ENCODE data around the gene ITGA1.

Gene ITGA1

GRCh38 chr5:52885614-52886013, 97.9 kb downstream of the ITGA1 start:
- H3K9me3 ChIP-seq (ENCODE audit: control insufficient read depth, insufficient read depth, low read depth, low read length): no peaks in the 10 kb centered on the region
- no peak overlapping the region for H3K4me3 ChIP-seq (ENCODE audit: low read depth, low read length)
- no peak overlapping the region for H3K27ac ChIP-seq (ENCODE audit: extremely low read depth, low read depth, low read length)
- no peak for TF ChIP-seq ZNF202 (tag by site-specific recombination; IDR thresholded peaks at IDR 0.05; ENCODE audit: borderline replicate concordance)
- TF ChIP-seq ZNF549 (tag by site-specific recombination; IDR thresholded peaks at IDR 0.05): 0 out of 2 replicates have a peak, but pooled peaks have one; percentile 32
- no peaks in the 10 kb centered on the region for H3K36me3 ChIP-seq (ENCODE audit: control insufficient read depth in 2 of 2, insufficient read depth in 1 of 2, low read length in 2 of 2)
- CTCF ChIA-PET: no interaction called here
- POLR2A ChIA-PET: no interaction called here
- no peaks in the 10 kb centered on the region for H3K4me1 ChIP-seq (ENCODE audit: control insufficient read depth, insufficient read depth, low read length)

DNA sequence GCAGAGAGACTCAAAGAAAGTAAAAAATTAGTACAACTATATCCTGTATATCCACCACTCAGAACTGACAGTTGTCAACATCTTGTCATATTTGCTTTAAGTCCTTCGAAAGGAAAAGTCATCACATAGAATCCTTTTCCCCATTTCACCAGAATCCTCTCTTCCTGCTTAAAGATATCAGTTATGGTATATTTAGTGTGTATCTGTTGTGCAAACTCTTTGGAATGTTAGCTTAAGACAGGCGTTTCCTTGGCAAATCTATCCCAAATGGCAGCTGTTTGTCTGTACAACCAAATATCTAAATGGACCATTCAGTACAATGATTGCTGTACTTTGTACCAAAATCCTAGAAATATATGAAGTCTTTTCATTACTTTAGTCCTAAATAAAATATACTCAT, 98.5 kb downstream of the ITGA1 start:
- TF ChIP-seq SCRT2 (tag by site-specific recombination; IDR thresholded peaks at IDR 0.05) (no peak), ZNF514 (tag by site-specific recombination; IDR thresholded peaks at IDR 0.05) (no peak), ZBTB10 (tag by site-specific recombination; IDR thresholded peaks at IDR 0.05) (no peak), ZNF426 (tag by site-specific recombination; IDR thresholded peaks at IDR 0.05) (no peak), ZNF16 (tag by site-specific recombination; IDR thresholded peaks at IDR 0.05; ENCODE audit: low read depth) (no peak), ZNF155 (tag by site-specific recombination; IDR thresholded peaks at IDR 0.05) (no peak), ZNF26 (tag by site-specific recombination; IDR thresholded peaks at IDR 0.05) (no peak), EGR2 (tag by site-specific recombination; IDR thresholded peaks at IDR 0.05; ENCODE audit: low read depth) (no peak), MYNN (tag by site-specific recombination; IDR thresholded peaks at IDR 0.05; ENCODE audit: borderline replicate concordance) (no peak), ZNF830 (tag by site-specific recombination; IDR thresholded peaks at IDR 0.05; ENCODE audit: low read depth) (no peak), ZNF768 (tag by site-specific recombination; IDR thresholded peaks at IDR 0.05) (no peak), ZBTB48 (tag by site-specific recombination; IDR thresholded peaks at IDR 0.05) (no peak), ZNF157 (tag by site-specific recombination; IDR thresholded peaks at IDR 0.05) (no peak), SP7 (tag by site-specific recombination; IDR thresholded peaks at IDR 0.05) (no peak), ZNF112 (tag by site-specific recombination; IDR thresholded peaks at IDR 0.05) (no peak), ZBTB8A (tag by site-specific recombination; IDR thresholded peaks at IDR 0.05) (no peak), ZNF394 (tag by site-specific recombination; IDR thresholded peaks at IDR 0.05; ENCODE audit: borderline replicate concordance) (no peak), ZNF843 (tag by site-specific recombination; IDR thresholded peaks at IDR 0.05) (no peak)
- TF ChIP-seq, protein P1, sequence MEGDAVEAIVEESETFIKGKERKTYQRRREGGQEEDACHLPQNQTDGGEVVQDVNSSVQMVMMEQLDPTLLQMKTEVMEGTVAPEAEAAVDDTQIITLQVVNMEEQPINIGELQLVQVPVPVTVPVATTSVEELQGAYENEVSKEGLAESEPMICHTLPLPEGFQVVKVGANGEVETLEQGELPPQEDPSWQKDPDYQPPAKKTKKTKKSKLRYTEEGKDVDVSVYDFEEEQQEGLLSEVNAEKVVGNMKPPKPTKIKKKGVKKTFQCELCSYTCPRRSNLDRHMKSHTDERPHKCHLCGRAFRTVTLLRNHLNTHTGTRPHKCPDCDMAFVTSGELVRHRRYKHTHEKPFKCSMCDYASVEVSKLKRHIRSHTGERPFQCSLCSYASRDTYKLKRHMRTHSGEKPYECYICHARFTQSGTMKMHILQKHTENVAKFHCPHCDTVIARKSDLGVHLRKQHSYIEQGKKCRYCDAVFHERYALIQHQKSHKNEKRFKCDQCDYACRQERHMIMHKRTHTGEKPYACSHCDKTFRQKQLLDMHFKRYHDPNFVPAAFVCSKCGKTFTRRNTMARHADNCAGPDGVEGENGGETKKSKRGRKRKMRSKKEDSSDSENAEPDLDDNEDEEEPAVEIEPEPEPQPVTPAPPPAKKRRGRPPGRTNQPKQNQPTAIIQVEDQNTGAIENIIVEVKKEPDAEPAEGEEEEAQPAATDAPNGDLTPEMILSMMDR (tag by site-specific recombination; IDR thresholded peaks at IDR 0.05): no peak
- TF ChIP-seq, protein P2, sequence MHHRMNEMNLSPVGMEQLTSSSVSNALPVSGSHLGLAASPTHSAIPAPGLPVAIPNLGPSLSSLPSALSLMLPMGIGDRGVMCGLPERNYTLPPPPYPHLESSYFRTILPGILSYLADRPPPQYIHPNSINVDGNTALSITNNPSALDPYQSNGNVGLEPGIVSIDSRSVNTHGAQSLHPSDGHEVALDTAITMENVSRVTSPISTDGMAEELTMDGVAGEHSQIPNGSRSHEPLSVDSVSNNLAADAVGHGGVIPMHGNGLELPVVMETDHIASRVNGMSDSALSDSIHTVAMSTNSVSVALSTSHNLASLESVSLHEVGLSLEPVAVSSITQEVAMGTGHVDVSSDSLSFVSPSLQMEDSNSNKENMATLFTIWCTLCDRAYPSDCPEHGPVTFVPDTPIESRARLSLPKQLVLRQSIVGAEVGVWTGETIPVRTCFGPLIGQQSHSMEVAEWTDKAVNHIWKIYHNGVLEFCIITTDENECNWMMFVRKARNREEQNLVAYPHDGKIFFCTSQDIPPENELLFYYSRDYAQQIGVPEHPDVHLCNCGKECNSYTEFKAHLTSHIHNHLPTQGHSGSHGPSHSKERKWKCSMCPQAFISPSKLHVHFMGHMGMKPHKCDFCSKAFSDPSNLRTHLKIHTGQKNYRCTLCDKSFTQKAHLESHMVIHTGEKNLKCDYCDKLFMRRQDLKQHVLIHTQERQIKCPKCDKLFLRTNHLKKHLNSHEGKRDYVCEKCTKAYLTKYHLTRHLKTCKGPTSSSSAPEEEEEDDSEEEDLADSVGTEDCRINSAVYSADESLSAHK (tag by site-specific recombination; IDR thresholded peaks at IDR 0.05): no peak
- CTCF ChIA-PET: no interaction called here
- Histone ChIP-seq H3K36me3 (ENCODE audit: control insufficient read depth in 2 of 2, insufficient read depth in 1 of 2, low read length in 2 of 2) (no peaks in the 10 kb centered on the region), H3K4me3 (ENCODE audit: low read depth, low read length) (no peak overlapping the region), H3K27ac (ENCODE audit: extremely low read depth, low read depth, low read length) (no peak overlapping the region), H3K4me1 (ENCODE audit: control insufficient read depth, insufficient read depth, low read length) (no peaks in the 10 kb centered on the region), H3K9me3 (ENCODE audit: control insufficient read depth, insufficient read depth, low read depth, low read length) (no peaks in the 10 kb centered on the region)
- POLR2A ChIA-PET: no interaction called here
